Kidney (tissue), 14 donors: ENCODE data around the gene IL1R1. TPM values are rescaled to one million over a fixed set of nuclear protein-coding genes. Genes with fewer than 3 reads are reported as not detected.
"Not testable (repeated sequence)": the region's sequence is repeated elsewhere in the genome, so short reads cannot be mapped to it uniquely, and the experiment has no call there.

ENCODE experiments used
- DNase-seq, 5 donors: peaks; one replicate each; pipeline ENCODE4 v3.0.0-alpha.2; 2013 to 2020
- FAIRE-seq: peaks from 2 replicates; lab custom pipeline; 2012; peaks lifted over from hg19 to GRCh38; lab: Jason Lieb, UNC
- H3K27ac ChIP-seq, 2 donors: one replicate each; pipeline ENCODE4 v1.7.0; 2013; ENCODE audit warnings: low read depth in 2 of 2, low read length in 2 of 2, inconsistent platforms in 1 of 2
- H3K27me3 ChIP-seq: one replicate; pipeline ENCODE4 v1.7.1; 2013; ENCODE audit warnings: low read length, inconsistent platforms; ENCODE audit not compliant: control insufficient read depth, insufficient read depth
- H3K36me3 ChIP-seq, 3 donors: one replicate each; pipeline versions ENCODE4 v1.7.0 to v1.7.1; 2013; ENCODE audit warnings: low read length in 3 of 3, control low read depth in 1 of 3, inconsistent platforms in 1 of 3; ENCODE audit not compliant: insufficient read depth in 3 of 3, control insufficient read depth in 2 of 3
- H3K4me1 ChIP-seq, 3 donors: one replicate each; pipeline versions ENCODE4 v1.7.0 to v1.7.1; 2013; ENCODE audit warnings: low read length in 3 of 3, inconsistent platforms in 1 of 3, low read depth in 1 of 3; ENCODE audit not compliant: control insufficient read depth in 2 of 3, insufficient read depth in 2 of 3
- H3K4me3 ChIP-seq, 3 donors: one replicate each; pipeline versions ENCODE4 v1.7.0 to v1.8.1; 2013; ENCODE audit warnings: low read length in 3 of 3, control low read depth in 1 of 3, inconsistent platforms in 1 of 3
- H3K9ac ChIP-seq, 3 donors: one replicate each; pipeline versions ENCODE4 v1.7.0 to v1.7.1; 2013; ENCODE audit warnings: low read length in 3 of 3, control low read depth in 1 of 3, inconsistent platforms in 1 of 3
- H3K9me3 ChIP-seq, 3 donors: one replicate each; pipeline versions ENCODE4 v1.7.0 to v1.7.1; 2013; ENCODE audit warnings: low read length in 3 of 3, control low read depth in 1 of 3, inconsistent platforms in 1 of 3; ENCODE audit not compliant: control insufficient read depth in 2 of 3, insufficient read depth in 1 of 3
- CTCF ChIP-seq: IDR thresholded peaks from 3 replicates; pipeline ENCODE4 v1.5.1; 2012; ENCODE audit warnings: mild to moderate bottlenecking, moderate library complexity, borderline replicate concordance; ENCODE audit not compliant: insufficient read depth; ENCODE audit errors: extremely low read depth
- intact Hi-C: fragments of 100-400 bp; cut with DNase I; formaldehyde crosslinking; loops from one replicate; pipeline ENCODE4 v1.11.1; 2022
- polyA plus RNA-seq: library from polyadenylated mRNA; stranded (reverse); fragments of 350-450 nt; fragmentation: Illumina TruSeq; extraction: RNeasy Lipid Tissue Mini Kit (QIAGEN cat#74804); gene quantifications from one replicate; pipeline ENCODE4 v1.2.3, GENCODE V29; 2014; ENCODE audit warnings: low read depth, low replicate concordance; ENCODE audit not compliant: insufficient read depth
- total RNA-seq: library from RNA; stranded (reverse); fragmentation: NEBNext Ultra II Directional; extraction: Animal tissue kit (Norgen Biotek cat#: 25700); gene quantifications from one replicate; pipeline ENCODE4 v1.2.1, GENCODE V29; 2021
- donor health status: control.
- donor health status: control.
- donor health status: control.
- donor health status: control.
- donor health status: control.
- donor health status: DM: yes; HTN: yes; CAD: no.
- donor health status: Normal renal cell carcinoma (clear cell type).

The IL1R1 gene
- total and polyA plus RNA-seq, 2 donors from 2014 or later, result 24.6 to 95.9 TPM

- no peaks in the 10 kb centered on the region for H3K36me3 ChIP-seq
- FAIRE-seq (no peak), DNase-seq (no peak)
- no peak for TF ChIP-seq CTCF
- H3K9ac ChIP-seq, result no peak overlapping the region
- intact Hi-C loops, result no loop called here
- H3K27ac ChIP-seq, result no peak overlapping the region
- H3K9me3 ChIP-seq, result no peaks in the 10 kb centered on the region
- peaks cover 4 to 16% (median 10%) of the 10 kb centered on the region in 3 donors for H3K4me1 ChIP-seq
- H3K27me3 ChIP-seq, result no peaks in the 10 kb centered on the region
- H3K4me3 ChIP-seq, result no peak overlapping the region
These were observed 39.3 kb upstream of the IL1R1 start for GRCh38 chr2:102103284-102103683.

- H3K4me3 ChIP-seq, result peak overlapping the region; percentile 40 to 51 (median 48)
- H3K27me3 ChIP-seq, result no peaks in the 10 kb centered on the region
- DNase-seq (peak in 3 of 5 donors; percentile 33 to 89 (median 75)), FAIRE-seq (no peak)
- no peaks in the 10 kb centered on the region for H3K9me3 ChIP-seq
- H3K9ac ChIP-seq, result peak overlapping the region in 2 of 3 donors; percentile 2 to 32
- no peaks in the 10 kb centered on the region for H3K36me3 ChIP-seq
- TF ChIP-seq CTCF, result no peak
- H3K27ac ChIP-seq, result peak overlapping the region; percentile 74 to 75
- peaks cover 4 to 16% (median 10%) of the 10 kb centered on the region in 3 donors for H3K4me1 ChIP-seq
- intact Hi-C loops, result no loop called here
These were observed 38.3 kb upstream of the IL1R1 start for GRCh38 chr2:102103992-102104871.

- Histone ChIP-seq H3K4me3 (peak overlapping the region in 2 of 3 donors; percentile 8 to 50), H3K9me3 (no peaks in the 10 kb centered on the region), H3K36me3 (no peaks in the 10 kb centered on the region), H3K27me3 (no peaks in the 10 kb centered on the region), H3K9ac (no peak overlapping the region), H3K4me1 (peaks cover 4 to 16% (median 10%) of the 10 kb centered on the region in 3 donors), H3K27ac (peak overlapping the region in 1 of 2 donors; percentile 73)
- FAIRE-seq (peak; percentile 82), DNase-seq (peak in 1 of 5 donors; percentile 64)
- intact Hi-C loops, result no loop called here
- TF ChIP-seq CTCF, result no peak
These were observed 36.4 kb upstream of the IL1R1 start for GRCh38 chr2:102106133-102106556.

- H3K4me1 ChIP-seq, result peaks cover 4 to 22% (median 12%) of the 10 kb centered on the region in 3 donors
- peak overlapping the region in 1 of 3 donors; percentile 19 for H3K4me3 ChIP-seq
- peak overlapping the region in 1 of 2 donors; percentile 73 for H3K27ac ChIP-seq
- H3K36me3 ChIP-seq, H3K9me3 ChIP-seq, FAIRE-seq, H3K27me3 ChIP-seq, DNase-seq, H3K9ac ChIP-seq, intact Hi-C loops: not testable (repeated sequence)
These were observed 35.5 kb upstream of the IL1R1 start for GRCh38 chr2:102106813-102107740.
